HepG2 (cell line): Measurements from ENCODE around the gene NCOA4. TPM values are rescaled to one million over a fixed set of nuclear protein-coding genes. Genes with fewer than 3 reads are reported as not detected.

Experiments
- ADNP ChIP-seq: sonication (generic); formaldehyde crosslinking; IDR thresholded peaks from 2 replicates; pipeline ENCODE4 v1.4.0; 2020; ENCODE audit warnings: missing genetic modification reagents
- ATF4 ChIP-seq, 2 experiments: fragments of 450-650 bp in 1 of 2; sonication (generic) in 1 of 2; formaldehyde crosslinking; IDR thresholded peaks; 2 replicates each; pipeline versions ENCODE4 v1.5.0 to v1.8.0; 2020 to 2022; ENCODE audit warnings: mild to moderate bottlenecking in 1 of 2, missing genetic modification reagents in 1 of 2
- ATM ChIP-seq: fragments of 450-650 bp; IDR thresholded peaks from 2 replicates; pipeline ENCODE4 v1.7.1; 2017; ENCODE audit warnings: mild to moderate bottlenecking, borderline replicate concordance
- DNMT3B ChIP-seq: conservative IDR thresholded peaks from 2 replicates; pipeline ENCODE4 v1.6.1; 2016; ENCODE audit warnings: missing biosample characterization, control low read depth
- FOXM1 ChIP-seq: sonication (generic); formaldehyde crosslinking; IDR thresholded peaks from 2 replicates; pipeline ENCODE4 v1.5.0; 2020; ENCODE audit warnings: missing genetic modification reagents
- HNF4G ChIP-seq, 2 experiments: sonication (generic) in 1 of 2; formaldehyde crosslinking in 1 of 2; IDR thresholded peaks; 2 replicates each; pipeline versions ENCODE4 v1.4.0 to v1.6.1; 2011 to 2020; ENCODE audit warnings: borderline replicate concordance in 2 of 2, low read depth in 2 of 2, mild to moderate bottlenecking in 2 of 2, low read length in 1 of 2, missing genetic modification reagents in 1 of 2, moderate library complexity in 1 of 2
- HNRNPL ChIP-seq: fragments of 200-400 bp; formaldehyde crosslinking; IDR thresholded peaks from 2 replicates; pipeline ENCODE4 v1.6.1; 2017; ENCODE audit warnings: mild to moderate bottlenecking, low read depth, low read length
- HOMEZ ChIP-seq: IDR thresholded peaks from 2 replicates; pipeline ENCODE4 v1.6.1; 2016; ENCODE audit warnings: low read depth
- MTF2 ChIP-seq: sonication (generic); formaldehyde crosslinking; IDR thresholded peaks from 2 replicates; pipeline ENCODE4 v1.5.0; 2020; ENCODE audit warnings: missing genetic modification reagents, borderline replicate concordance
- NONO ChIP-seq, 2 experiments: fragments of 450-650 bp in 1 of 2; sonication (generic) in 1 of 2; formaldehyde crosslinking in 1 of 2; IDR thresholded peaks in 1 of 2; conservative IDR thresholded peaks in 1 of 2; 2 replicates each; pipeline versions ENCODE4 v1.6.1 to v1.8.0; 2017 to 2022; ENCODE audit warnings: mild to moderate bottlenecking in 1 of 2, missing genetic modification reagents in 1 of 2, moderate library complexity in 1 of 2
- SAFB2 ChIP-seq: sonication (generic); formaldehyde crosslinking; IDR thresholded peaks from 2 replicates; pipeline ENCODE4 v1.5.1; 2020; ENCODE audit warnings: missing genetic modification reagents, low read depth, mild to moderate bottlenecking, borderline replicate concordance
- SP4 ChIP-seq: sonication (generic); formaldehyde crosslinking; IDR thresholded peaks from 2 replicates; pipeline ENCODE4 v1.8.1; 2023; ENCODE audit warnings: mild to moderate bottlenecking, missing genetic modification reagents
- ZNF609 ChIP-seq: sonication (generic); formaldehyde crosslinking; IDR thresholded peaks from 2 replicates; pipeline ENCODE4 v1.4.0; 2020; ENCODE audit warnings: mild to moderate bottlenecking, missing genetic modification reagents, borderline replicate concordance
- ZNF780A ChIP-seq: sonication (generic); formaldehyde crosslinking; IDR thresholded peaks from 2 replicates; pipeline ENCODE4 v1.8.0; 2022; ENCODE audit warnings: mild to moderate bottlenecking, missing genetic modification reagents, moderate library complexity
- polyA plus RNA-seq, 8 experiments: library from polyadenylated mRNA; depleted of rRNA in 3 of 8; stranded (reverse) in 7 of 8; unstranded in 1 of 8; fragments of >200 nt; fragmentation: Illumina TruSeq in 4 of 8; extraction: Trizol in 4 of 8; gene quantifications; 2 replicates each; pipeline versions ENCODE4 v1.2.1 to v1.2.3, GENCODE V29; 2011 to 2016; ENCODE audit warnings: low read depth in 4 of 8, missing spikeins in 1 of 8, mixed read lengths in 1 of 8; ENCODE audit not compliant: insufficient read depth in 1 of 8
- total RNA-seq, 5 experiments: library from RNA; depleted of rRNA; stranded (reverse); fragments of >200 nt; fragmentation: Illumina TruSeq; extraction: Trizol; gene quantifications; 2 replicates each; pipeline ENCODE4 v1.2.3, GENCODE V29; 2016; ENCODE audit warnings: low read depth in 1 of 5
- TF ChIP-seq, protein P1 (sequence below): sonication (generic); formaldehyde crosslinking; IDR thresholded peaks from 2 replicates; pipeline ENCODE4 v1.5.0; 2020; ENCODE audit warnings: missing genetic modification reagents, mild to moderate bottlenecking, borderline replicate concordance

Gene NCOA4
- total and polyA plus RNA-seq, 2 of the 13 experiments (the other 11 are each of a cell fraction or from before 2014, with no cell fraction given): 306 to 400 TPM

DNA sequence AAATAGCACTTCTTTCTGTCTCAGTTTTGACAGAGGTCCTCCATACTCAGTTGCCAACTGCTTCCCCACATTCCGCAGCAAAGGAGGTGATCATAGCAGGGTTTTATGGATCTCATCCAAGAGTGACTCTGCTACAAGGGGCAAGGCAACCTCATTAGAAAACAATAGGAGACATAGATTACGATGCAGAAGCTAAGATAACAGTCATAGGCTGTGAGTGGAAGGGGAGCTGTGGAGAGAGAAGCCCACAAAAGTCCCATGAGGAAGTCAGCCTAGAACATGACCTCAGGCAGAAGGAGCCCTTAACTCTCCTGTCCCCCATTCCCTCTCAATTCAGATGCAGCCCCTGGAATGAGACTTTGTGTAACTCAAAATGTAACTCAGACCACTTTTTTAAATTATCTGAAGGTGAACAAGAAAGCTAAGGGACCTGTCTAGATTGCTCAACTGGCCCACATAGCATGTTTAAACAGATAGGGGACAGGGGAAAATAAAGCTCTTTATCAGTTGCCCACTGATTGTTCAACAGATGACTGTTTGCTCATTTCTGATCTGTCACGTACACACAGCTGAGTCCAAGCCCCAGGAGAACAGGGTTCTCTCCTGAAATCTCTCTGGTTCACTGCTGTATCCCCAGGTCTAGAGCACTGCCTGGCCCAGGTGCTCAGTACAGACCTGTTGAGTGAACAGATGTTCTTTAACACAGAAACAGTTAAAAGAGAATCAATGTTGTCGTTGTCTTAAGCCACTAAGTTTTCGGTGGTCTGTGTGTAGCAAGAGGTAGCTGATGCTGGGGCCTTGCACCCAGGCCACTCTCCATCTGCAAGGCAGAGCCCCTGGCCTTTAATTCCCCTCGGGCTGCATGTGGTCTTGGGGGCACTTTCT is 1.5 kb upstream of the NCOA4 start (continued):
- peak; percentile 94 for TF ChIP-seq ZNF609 (CRISPR knock-in tag)
- no peak for TF ChIP-seq DNMT3B
- TF ChIP-seq SAFB2 (CRISPR knock-in tag): no peak; the same call in 1 of the 2 replicates
- TF ChIP-seq FOXM1 (CRISPR knock-in tag): no peak
- TF ChIP-seq ATF4 (CRISPR knock-in tag; IDR thresholded peaks at IDR 0.05): no peak
- no peak for TF ChIP-seq NONO (IDR thresholded peaks at IDR 0.05)
- TF ChIP-seq NONO (CRISPR knock-in tag; conservative IDR thresholded peaks at IDR 0.05): peak; percentile 67
- TF ChIP-seq ATM: no peak
- TF ChIP-seq ZNF780A (CRISPR knock-in tag): no peak
- TF ChIP-seq SP4: no peak
- no peak for TF ChIP-seq HNRNPL
- TF ChIP-seq MTF2 (CRISPR knock-in tag): no peak
- TF ChIP-seq, protein P1, sequence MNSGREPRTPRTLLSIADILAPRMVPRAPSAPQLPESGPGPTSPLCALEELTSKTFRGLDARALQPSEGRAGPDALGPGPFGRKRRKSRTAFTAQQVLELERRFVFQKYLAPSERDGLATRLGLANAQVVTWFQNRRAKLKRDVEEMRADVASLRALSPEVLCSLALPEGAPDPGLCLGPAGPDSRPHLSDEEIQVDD: no peak
- TF ChIP-seq HOMEZ (CRISPR knock-in tag): no peak
- TF ChIP-seq ADNP: no peak
- TF ChIP-seq HNF4G (IDR thresholded peaks at IDR 0.05; ENCODE audit: borderline replicate concordance, low read depth, low read length): peak; percentile 52; the same call in 1 of the 2 replicates
- TF ChIP-seq HNF4G (CRISPR knock-in tag; IDR thresholded peaks at IDR 0.05; ENCODE audit: borderline replicate concordance, low read depth): peak; percentile 71; the same call in 1 of the 2 replicates
